ENCODE data around the gene HORMAD1. TPM values are rescaled to one million over a fixed set of nuclear protein-coding genes. Genes with fewer than 3 reads are reported as not detected.
"Not testable (repeated sequence)": the region's sequence is repeated elsewhere in the genome, so short reads cannot be mapped to it uniquely, and the experiment has no call there.

Gene HORMAD1
- total RNA-seq (2013): 6.9 TPM
- polyA plus RNA-seq: 1 to 10 TPM in 1 of 3 donors, under 1 TPM in 1, not detected in 1; 0.48 to 5.6 TPM
- 2.6 and 4.2 TPM in 2 replicates for polyA minus RNA-seq
- total RNA-seq: 2.0 to 11.0 (median 7.0) reads per million in 11 experiments

- intact Hi-C loops (cut with micrococcal nuclease): no loop called here
- Histone ChIP-seq H3K9ac (ENCODE audit: insufficient read depth, low read length, poor library complexity, severe bottlenecking) (no peak within 1 kb of the TSS), H3K27ac (ENCODE audit: low read depth in 1 of 2, low read length in 2 of 2) (no peak within 1 kb of the TSS), H3K4me1 (ENCODE audit: control insufficient read depth in 1 of 2, insufficient read depth in 2 of 2, low read length in 2 of 2) (no peaks in the 10 kb centered on the region), H3K4me3 (replicated peaks in 1 of 3; ENCODE audit: low read depth in 2 of 3, low read length in 3 of 3) (no peak within 1 kb of the TSS), H3K4me2 (replicated peaks; ENCODE audit: extremely low read depth, low read length, poor library complexity, severe bottlenecking) (no peak within 1 kb of the TSS), H3K79me2 (ENCODE audit: insufficient read depth, low read length) (no peaks in the 10 kb centered on the region), H3K27me3 (ENCODE audit: control insufficient read depth in 2 of 2, insufficient read depth in 2 of 2, low read length in 2 of 2) (no peaks in the 10 kb centered on the region), H2AFZ (ENCODE audit: insufficient read depth, low read depth, low read length, poor library complexity, severe bottlenecking) (no peak within 1 kb of the TSS), H3K36me3 (replicated peaks in 1 of 2; ENCODE audit: control insufficient read depth in 1 of 2, insufficient read depth in 2 of 2, low read length in 2 of 2) (peaks cover 0 to 1% of the 10 kb centered on the region in 2 donors), H3K9me3 (replicated peaks in 1 of 2; ENCODE audit: control insufficient read depth in 1 of 2, insufficient read depth in 1 of 2, low read length in 2 of 2) (peaks cover 0 to 12% of the 10 kb centered on the region in 2 donors), H4K20me1 (ENCODE audit: insufficient read depth, low read length) (peaks cover 30% of the 10 kb centered on the region)
- no peak for TF ChIP-seq CTCF (IDR thresholded peaks at IDR 0.05)
- Mint-ChIP-seq H3K9me3 (peaks cover 0 to 33% (median 2%) of the 10 kb centered on the region in 7 donors), H3K36me3 (peaks cover under 1 to 4% of the 10 kb centered on the region in 2 donors), H3K27me3 (ENCODE audit: low read depth in 3 of 3) (peaks cover 0 to 3% (median 0%) of the 10 kb centered on the region in 3 donors), H3K4me1 (no peaks in the 10 kb centered on the region), H3K27ac (peak within 1 kb of the TSS in 1 of 7 donors; percentile 83), H3K4me3 (no peak within 1 kb of the TSS)
- DNase-seq: no peak
- over 99% methylated on average over 15 of the region's 24 CpGs for WGBS (ENCODE audit: insufficient coverage)
Observed at GRCh38 chr1:150720703-150721102, at the start of gene HORMAD1. HORMAD1 (minus strand) TSS chr1:150720895; CDS start chr1:150719505, 1,390 bp downstream.

GRCh38 chr1:150767704-150768103 is 47.0 kb upstream of the HORMAD1 start:
- not testable (repeated sequence) for H2AFZ ChIP-seq (ENCODE audit: insufficient read depth, low read depth, low read length, poor library complexity, severe bottlenecking); H3K9me3 Mint-ChIP-seq; H3K4me3 ChIP-seq (replicated peaks in 1 of 3; ENCODE audit: low read depth in 2 of 3, low read length in 3 of 3); H3K27me3 Mint-ChIP-seq (ENCODE audit: low read depth in 3 of 3); H3K4me2 ChIP-seq (replicated peaks; ENCODE audit: extremely low read depth, low read length, poor library complexity, severe bottlenecking); H3K27ac ChIP-seq (ENCODE audit: low read depth in 1 of 2, low read length in 2 of 2); H3K9ac ChIP-seq (ENCODE audit: insufficient read depth, low read length, poor library complexity, severe bottlenecking); H3K27me3 ChIP-seq (ENCODE audit: control insufficient read depth in 2 of 2, insufficient read depth in 2 of 2, low read length in 2 of 2); H3K4me3 Mint-ChIP-seq; DNase-seq; H3K9me3 ChIP-seq (replicated peaks in 1 of 2; ENCODE audit: control insufficient read depth in 1 of 2, insufficient read depth in 1 of 2, low read length in 2 of 2)
- Mint-ChIP-seq H3K27ac (peak overlapping the region in 2 of 7 donors; percentile 50 to 52), H3K4me1 (peaks cover 41% of the 10 kb centered on the region), H3K36me3 (peaks cover 14 to 21% of the 10 kb centered on the region in 2 donors)
- WGBS (ENCODE audit: insufficient coverage): 40% methylated on average over 1 of the region's 1 CpG
- Histone ChIP-seq H3K4me1 (ENCODE audit: control insufficient read depth in 1 of 2, insufficient read depth in 2 of 2, low read length in 2 of 2) (peaks cover 31 to 48% of the 10 kb centered on the region in 2 donors), H3K79me2 (ENCODE audit: insufficient read depth, low read length) (peaks cover 51% of the 10 kb centered on the region), H4K20me1 (ENCODE audit: insufficient read depth, low read length) (peaks cover 15% of the 10 kb centered on the region), H3K36me3 (replicated peaks in 1 of 2; ENCODE audit: control insufficient read depth in 1 of 2, insufficient read depth in 2 of 2, low read length in 2 of 2) (peaks cover 19% of the 10 kb centered on the region in 2 donors)
- intact Hi-C loops (cut with micrococcal nuclease): loop anchor here in 1 of 2 donors (10.0 kb wide), 2 partner anchors 157 to 207 kb away; partner anchors contain the start of genes CERS2 and SETDB1

GRCh38 chr1:150765977-150766301 is 45.2 kb upstream of the HORMAD1 start:
- 17% methylated on average over 1 of the region's 1 CpG for WGBS (ENCODE audit: insufficient coverage)
- H3K9me3 ChIP-seq (replicated peaks in 1 of 2; ENCODE audit: control insufficient read depth in 1 of 2, insufficient read depth in 1 of 2, low read length in 2 of 2); H2AFZ ChIP-seq (ENCODE audit: insufficient read depth, low read depth, low read length, poor library complexity, severe bottlenecking); DNase-seq; H3K27me3 ChIP-seq (ENCODE audit: control insufficient read depth in 2 of 2, insufficient read depth in 2 of 2, low read length in 2 of 2); H3K9me3 Mint-ChIP-seq; H3K27me3 Mint-ChIP-seq (ENCODE audit: low read depth in 3 of 3): not testable (repeated sequence)
- Mint-ChIP-seq H3K27ac (peak overlapping the region; percentile 95 to 99 (median 97)), H3K4me3 (peak overlapping the region; percentile 53 to 97), H3K4me1 (peaks cover 37% of the 10 kb centered on the region), H3K36me3 (peaks cover 26 to 36% of the 10 kb centered on the region in 2 donors)
- Histone ChIP-seq H3K79me2 (ENCODE audit: insufficient read depth, low read length) (peaks cover 68% of the 10 kb centered on the region), H3K4me3 (replicated peaks in 1 of 3; ENCODE audit: low read depth in 2 of 3, low read length in 3 of 3) (peak overlapping the region; percentile 96 to 100 (median 99)), H3K4me1 (ENCODE audit: control insufficient read depth in 1 of 2, insufficient read depth in 2 of 2, low read length in 2 of 2) (peaks cover 22 to 48% of the 10 kb centered on the region in 2 donors), H3K36me3 (replicated peaks in 1 of 2; ENCODE audit: control insufficient read depth in 1 of 2, insufficient read depth in 2 of 2, low read length in 2 of 2) (peaks cover 27 to 32% of the 10 kb centered on the region in 2 donors), H3K9ac (ENCODE audit: insufficient read depth, low read length, poor library complexity, severe bottlenecking) (peak overlapping the region; percentile 83), H3K27ac (ENCODE audit: low read depth in 1 of 2, low read length in 2 of 2) (peak overlapping the region; percentile 70 to 96), H3K4me2 (replicated peaks; ENCODE audit: extremely low read depth, low read length, poor library complexity, severe bottlenecking) (peak overlapping the region; percentile 90), H4K20me1 (ENCODE audit: insufficient read depth, low read length) (peaks cover 30% of the 10 kb centered on the region)
- intact Hi-C loops (cut with micrococcal nuclease): loop anchor here in 1 of 2 donors (10.0 kb wide), 2 partner anchors 159 to 209 kb away; partner anchors contain the start of genes CERS2 and SETDB1

Measured in CD14-positive monocyte (primary cell).